Hepatocyte (in vitro differentiated cells): ENCODE measurements around the gene SEPTIN8. TPM values are rescaled to one million over a fixed set of nuclear protein-coding genes. Genes with fewer than 3 reads are reported as not detected.

Source experiments
- DNase-seq: peaks from one replicate; pipeline ENCODE4 v3.0.0-alpha.2; 2016; ENCODE audit warnings: low spot score
- H2AFZ ChIP-seq: fragments of 200-600 bp; sonication (generic); 2 replicates; pipeline ENCODE4 v1.6.0; 2016; ENCODE audit warnings: antibody characterized with exemption, mild to moderate bottlenecking
- H3K27ac ChIP-seq: fragments of 200-600 bp; sonication (generic); 2 replicates; pipeline ENCODE4 v1.5.1; 2016; ENCODE audit warnings: mild to moderate bottlenecking
- H3K27me3 ChIP-seq: fragments of 200-600 bp; sonication (generic); 2 replicates; pipeline ENCODE4 v1.6.1; 2016
- H3K36me3 ChIP-seq: fragments of 200-600 bp; sonication (generic); replicated peaks from 2 replicates; pipeline ENCODE4 v1.5.1; 2016; ENCODE audit warnings: low read depth; ENCODE audit not compliant: insufficient read depth
- H3K4me1 ChIP-seq: fragments of 200-600 bp; sonication (generic); 2 replicates; pipeline ENCODE4 v1.5.1; 2016; ENCODE audit warnings: mild to moderate bottlenecking, moderate library complexity; ENCODE audit not compliant: insufficient read depth
- H3K4me2 ChIP-seq: fragments of 200-600 bp; sonication (generic); 2 replicates; pipeline ENCODE4 v1.6.0; 2016
- H3K4me3 ChIP-seq: fragments of 200-600 bp; sonication (generic); 2 replicates; pipeline ENCODE4 v1.5.1; 2016; ENCODE audit warnings: mild to moderate bottlenecking
- H3K79me2 ChIP-seq: fragments of 200-600 bp; sonication (generic); 2 replicates; pipeline ENCODE4 v1.6.0; 2017; ENCODE audit warnings: mild to moderate bottlenecking
- H3K9me2 ChIP-seq: fragments of 200-600 bp; sonication (generic); replicated peaks from 2 replicates; pipeline ENCODE4 v1.6.0; 2017; ENCODE audit warnings: mild to moderate bottlenecking; ENCODE audit not compliant: insufficient read depth
- H3K9me3 ChIP-seq: fragments of 200-600 bp; sonication (generic); 2 replicates; pipeline ENCODE4 v1.5.1; 2016; ENCODE audit warnings: low read depth, mild to moderate bottlenecking
- H4K20me1 ChIP-seq: fragments of 200-600 bp; sonication (generic); 2 replicates; pipeline ENCODE4 v1.6.0; 2016; ENCODE audit warnings: mild to moderate bottlenecking; ENCODE audit not compliant: insufficient read depth, poor library complexity, severe bottlenecking
- EZH2 ChIP-seq: fragments of 200-600 bp; sonication (generic); IDR thresholded peaks from 2 replicates; pipeline ENCODE4 v1.6.1; 2016; ENCODE audit warnings: antibody characterized with exemption, mild to moderate bottlenecking, borderline replicate concordance
- EZH2phosphoT487 ChIP-seq: fragments of 200-600 bp; sonication (generic); IDR thresholded peaks from one replicate; pipeline ENCODE4 v1.6.1; 2018; ENCODE audit warnings: antibody characterized with exemption, mild to moderate bottlenecking, low read depth, moderate library complexity; ENCODE audit not compliant: unreplicated experiment, severe bottlenecking
- WGBS: methylation state at CpG from one replicate; pipeline ENCODE4 v1.1.6; 2016; ENCODE audit warnings: low lambda C conversion rate; ENCODE audit errors: missing lambda C conversion rate; 5-methylcytosine and 5-hydroxymethylcytosine counted together
- polyA plus RNA-seq: library from polyadenylated mRNA; unstranded; fragments of >200 nt; fragmentation: Nextera tagmentation; extraction: Ambion mirVana; gene quantifications from 2 replicates; pipeline ENCODE4 v1.2.1, GENCODE V29; 2016
- total RNA-seq: library from RNA; depleted of rRNA; stranded (reverse); fragments of >200 nt; gene quantifications from 2 replicates; pipeline ENCODE4 v1.2.3, GENCODE V29; 2014
- TF ChIP-seq, protein P1 (sequence below): fragments of 200-600 bp; sonication (generic); IDR thresholded peaks from 2 replicates; pipeline ENCODE4 v1.5.1; 2016; ENCODE audit warnings: antibody characterized with exemption, mild to moderate bottlenecking; ENCODE audit not compliant: poor library complexity

SEPTIN8 gene, protein sequence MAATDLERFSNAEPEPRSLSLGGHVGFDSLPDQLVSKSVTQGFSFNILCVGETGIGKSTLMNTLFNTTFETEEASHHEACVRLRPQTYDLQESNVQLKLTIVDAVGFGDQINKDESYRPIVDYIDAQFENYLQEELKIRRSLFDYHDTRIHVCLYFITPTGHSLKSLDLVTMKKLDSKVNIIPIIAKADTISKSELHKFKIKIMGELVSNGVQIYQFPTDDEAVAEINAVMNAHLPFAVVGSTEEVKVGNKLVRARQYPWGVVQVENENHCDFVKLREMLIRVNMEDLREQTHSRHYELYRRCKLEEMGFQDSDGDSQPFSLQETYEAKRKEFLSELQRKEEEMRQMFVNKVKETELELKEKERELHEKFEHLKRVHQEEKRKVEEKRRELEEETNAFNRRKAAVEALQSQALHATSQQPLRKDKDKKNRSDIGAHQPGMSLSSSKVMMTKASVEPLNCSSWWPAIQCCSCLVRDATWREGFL
- total RNA-seq = 41.9 and 46.9 TPM in 2 replicates
- 17.6 and 18.7 TPM in 2 replicates for polyA plus RNA-seq

DNA sequence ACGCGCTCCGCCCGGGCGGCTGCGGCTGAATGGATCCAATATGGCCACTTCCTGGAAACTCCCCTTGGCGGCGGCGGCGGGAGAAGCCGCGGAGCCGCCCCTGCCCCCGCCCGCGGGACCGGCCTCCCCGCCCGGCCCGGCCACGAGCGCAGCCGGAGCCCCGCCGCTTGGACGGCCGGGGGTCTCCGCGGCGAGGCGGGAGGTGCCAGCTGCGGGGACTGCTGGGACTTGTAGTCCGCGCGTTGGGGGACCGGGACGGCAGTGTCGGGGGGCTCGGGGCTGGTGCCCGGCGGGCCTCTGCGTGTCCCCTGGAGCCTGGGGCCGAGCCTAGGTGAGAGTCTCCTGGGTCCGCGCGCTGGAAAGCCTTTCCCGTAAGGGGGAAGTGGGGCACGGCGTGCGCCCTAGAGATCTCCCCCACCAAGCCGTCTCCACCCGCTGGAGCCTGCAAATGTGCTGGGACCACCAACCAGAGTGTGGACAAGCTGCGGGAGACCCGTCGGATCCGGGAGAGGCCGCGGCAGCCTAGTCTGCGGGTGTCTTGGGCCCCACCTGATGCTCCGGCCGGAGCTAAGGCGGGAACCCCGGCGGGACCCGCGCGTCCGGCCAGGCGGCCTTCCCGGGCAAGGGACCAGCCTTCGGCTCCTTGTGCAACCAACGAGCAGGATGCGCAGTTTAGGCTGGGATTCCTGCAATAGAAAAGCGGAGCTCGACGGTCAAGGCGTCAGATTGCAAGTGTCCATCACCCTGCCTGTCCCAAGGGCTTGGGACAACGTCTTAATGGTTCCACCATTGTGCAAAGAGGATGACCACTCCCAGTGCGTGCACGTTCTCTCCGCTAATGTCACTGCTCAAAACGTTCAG lies at the start of gene SEPTIN8:
SEPTIN8 (minus strand) TSS at position 31 of the 861 bp plus-strand sequence. CDS start 102 bp downstream, outside the sequence.
- peaks cover 9% of the 10 kb centered on the region for H4K20me1 ChIP-seq
- H3K27me3 ChIP-seq = no peaks in the 10 kb centered on the region
- H3K4me1 ChIP-seq = peaks cover 15% of the 10 kb centered on the region
- H3K9me2 ChIP-seq = no peaks in the 10 kb centered on the region
- 4% methylated on average over 45 of the region's 82 CpGs for WGBS
- H3K9me3 ChIP-seq = no peaks in the 10 kb centered on the region
- TF ChIP-seq EZH2 (no peak), EZH2phosphoT487 (no peak)
- TF ChIP-seq, protein P1, sequence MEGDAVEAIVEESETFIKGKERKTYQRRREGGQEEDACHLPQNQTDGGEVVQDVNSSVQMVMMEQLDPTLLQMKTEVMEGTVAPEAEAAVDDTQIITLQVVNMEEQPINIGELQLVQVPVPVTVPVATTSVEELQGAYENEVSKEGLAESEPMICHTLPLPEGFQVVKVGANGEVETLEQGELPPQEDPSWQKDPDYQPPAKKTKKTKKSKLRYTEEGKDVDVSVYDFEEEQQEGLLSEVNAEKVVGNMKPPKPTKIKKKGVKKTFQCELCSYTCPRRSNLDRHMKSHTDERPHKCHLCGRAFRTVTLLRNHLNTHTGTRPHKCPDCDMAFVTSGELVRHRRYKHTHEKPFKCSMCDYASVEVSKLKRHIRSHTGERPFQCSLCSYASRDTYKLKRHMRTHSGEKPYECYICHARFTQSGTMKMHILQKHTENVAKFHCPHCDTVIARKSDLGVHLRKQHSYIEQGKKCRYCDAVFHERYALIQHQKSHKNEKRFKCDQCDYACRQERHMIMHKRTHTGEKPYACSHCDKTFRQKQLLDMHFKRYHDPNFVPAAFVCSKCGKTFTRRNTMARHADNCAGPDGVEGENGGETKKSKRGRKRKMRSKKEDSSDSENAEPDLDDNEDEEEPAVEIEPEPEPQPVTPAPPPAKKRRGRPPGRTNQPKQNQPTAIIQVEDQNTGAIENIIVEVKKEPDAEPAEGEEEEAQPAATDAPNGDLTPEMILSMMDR = no peak
- peak within 1 kb of the TSS; percentile 100 for H2AFZ ChIP-seq
- peaks cover 42% of the 10 kb centered on the region for H3K79me2 ChIP-seq
- DNase-seq = peak; percentile 71
- H3K36me3 ChIP-seq = no peaks in the 10 kb centered on the region
- H3K27ac ChIP-seq = peak within 1 kb of the TSS; percentile 14
- H3K4me2 ChIP-seq = peak within 1 kb of the TSS; percentile 98
- peak within 1 kb of the TSS; percentile 88 for H3K4me3 ChIP-seq

DNA sequence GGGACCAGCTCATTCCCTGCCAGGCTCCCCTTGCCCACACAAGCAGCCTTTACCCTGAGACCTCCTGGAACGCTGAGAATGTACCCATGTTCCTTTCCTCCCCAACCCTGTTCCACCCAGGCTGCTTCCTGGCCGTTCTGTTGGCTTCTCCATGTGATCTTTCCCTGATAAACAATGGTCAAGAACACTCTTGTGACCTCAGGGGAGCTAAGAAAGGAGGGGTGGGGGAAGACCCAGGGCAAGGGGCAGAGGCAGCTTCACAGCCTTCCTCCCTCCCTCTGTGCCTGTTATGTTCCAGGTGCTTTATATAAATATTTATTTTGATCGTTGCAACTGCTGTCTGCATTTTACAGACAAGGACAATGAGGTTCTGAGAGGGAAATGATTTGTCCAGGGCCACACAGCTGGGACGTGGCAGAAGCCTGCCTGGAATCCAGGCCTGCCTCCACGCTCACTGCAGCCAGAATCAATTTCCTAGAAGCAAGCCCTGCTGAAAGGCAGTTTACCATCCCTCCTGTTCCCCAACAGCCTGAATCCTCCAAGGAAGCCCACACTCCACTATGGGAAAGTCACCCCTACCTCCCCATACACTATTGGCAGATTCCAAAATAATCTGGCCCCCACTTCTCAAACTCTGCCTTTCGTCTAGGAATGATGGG lies 49.5 kb upstream of the SEPTIN8 start:
- Histone ChIP-seq H3K9me2 (no peaks in the 10 kb centered on the region), H3K27me3 (no peaks in the 10 kb centered on the region), H3K4me1 (peaks cover 15% of the 10 kb centered on the region), H3K27ac (no peak overlapping the region), H4K20me1 (no peaks in the 10 kb centered on the region), H3K9me3 (no peaks in the 10 kb centered on the region), H3K36me3 (no peaks in the 10 kb centered on the region), H3K79me2 (peaks cover 16% of the 10 kb centered on the region), H3K4me3 (no peak overlapping the region), H2AFZ (no peak overlapping the region), H3K4me2 (peak overlapping the region; percentile 70)
- DNase-seq = no peak
- WGBS = 69% methylated on average over 6 of the region's 6 CpGs
- TF ChIP-seq, protein P1 = no peak
- TF ChIP-seq EZH2phosphoT487 (no peak), EZH2 (no peak)

DNA sequence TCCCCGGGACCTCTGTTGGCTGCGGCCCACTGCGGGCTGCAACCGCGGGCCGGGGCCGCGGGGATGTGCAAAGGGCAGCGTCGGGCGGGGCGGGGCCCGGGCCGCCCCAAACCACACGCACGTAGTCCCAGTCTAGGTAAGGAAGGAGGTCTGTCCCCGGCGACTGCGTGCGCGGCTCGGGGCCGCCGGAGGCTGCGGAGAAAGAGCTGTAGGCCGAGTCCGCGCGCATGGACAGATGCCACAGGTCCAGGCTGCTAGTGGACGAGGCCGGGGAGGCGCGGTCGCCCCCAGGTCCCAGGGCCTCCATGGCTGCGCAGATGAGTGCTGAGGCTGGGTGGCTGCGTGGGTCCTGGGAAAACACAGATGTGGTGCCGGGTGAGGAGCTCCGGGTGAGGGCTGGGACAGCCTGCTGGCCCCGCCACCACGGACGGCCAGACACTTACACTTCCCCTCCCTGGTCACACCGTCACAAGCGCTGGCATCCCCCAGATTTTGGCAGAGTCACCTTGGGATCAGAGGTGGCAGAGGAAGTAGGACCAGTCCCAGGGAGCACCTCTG lies 48.9 kb upstream of the SEPTIN8 start:
- Histone ChIP-seq H3K79me2 (peaks cover 16% of the 10 kb centered on the region), H3K4me2 (peak overlapping the region; percentile 70), H3K27ac (no peak overlapping the region), H3K4me1 (peaks cover 13% of the 10 kb centered on the region), H3K9me2 (no peaks in the 10 kb centered on the region), H3K9me3 (no peaks in the 10 kb centered on the region), H2AFZ (no peak overlapping the region), H3K27me3 (no peaks in the 10 kb centered on the region), H3K36me3 (no peaks in the 10 kb centered on the region), H4K20me1 (no peaks in the 10 kb centered on the region), H3K4me3 (no peak overlapping the region)
- DNase-seq = no peak
- TF ChIP-seq, protein P1 = no peak
- no peak for TF ChIP-seq EZH2
- TF ChIP-seq EZH2phosphoT487 = no peak
- WGBS = 55% methylated on average over 28 of the region's 43 CpGs
